Measurements from ENCODE around the gene ARHGAP24. TPM values are rescaled to one million over a fixed set of nuclear protein-coding genes. Genes with fewer than 3 reads are reported as not detected.

ARHGAP24 gene
- total and polyA plus RNA-seq, 12 donors = 0.72 to 53.4 (median 4.4) TPM

DNA sequence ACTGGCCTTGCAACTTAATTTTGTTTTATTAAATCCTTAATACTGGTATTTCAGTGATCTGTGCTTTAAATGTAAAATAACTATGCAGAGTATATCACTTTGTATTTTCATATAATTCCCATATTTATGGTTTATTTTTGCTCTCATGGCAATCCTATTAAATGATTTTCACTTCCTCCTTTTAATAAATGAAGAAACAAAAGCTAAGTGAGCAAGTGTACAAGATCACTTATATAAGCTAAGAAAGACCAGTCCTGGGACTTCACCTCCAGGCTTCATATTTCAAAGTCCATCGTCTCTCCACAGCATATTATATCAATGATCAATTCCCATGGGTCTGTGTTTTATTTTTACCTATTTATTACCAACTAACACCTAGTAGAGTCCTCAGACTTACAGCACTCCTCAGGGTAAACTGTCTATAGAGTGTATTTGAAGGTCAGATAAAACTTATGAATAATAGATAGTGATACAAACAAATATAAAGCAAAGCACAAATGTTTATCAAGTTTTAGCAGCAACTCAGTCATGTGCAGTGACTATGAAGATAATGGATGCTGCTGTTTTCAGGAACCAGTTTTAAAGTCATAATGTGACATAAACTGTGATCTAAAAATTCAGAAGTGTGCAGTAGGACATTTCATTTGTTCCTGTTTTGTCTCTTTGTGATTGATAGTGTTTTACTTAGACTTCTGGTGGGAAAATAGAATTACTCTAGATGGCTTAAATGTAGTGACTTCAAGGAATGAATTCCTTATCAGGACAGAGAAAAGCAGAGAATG is 56.8 kb downstream of the ARHGAP24 start:
- no peak overlapping the region for H3K27ac ChIP-seq
- no peak overlapping the region for H3K4me3 ChIP-seq
- no peaks in the 10 kb centered on the region for H3K9me3 ChIP-seq (replicated peaks in 1 of 3)
- H3K36me3 ChIP-seq (replicated peaks in 1 of 2) = no peaks in the 10 kb centered on the region
- H3K27me3 ChIP-seq = no peaks in the 10 kb centered on the region
- H3K4me1 ChIP-seq (replicated peaks in 1 of 2) = no peaks in the 10 kb centered on the region
- DNase-seq = no peak
- 72 to 96% (median 77%) methylated on average over 1 of the region's 1 CpG for WGBS, 4 donors
- TF ChIP-seq, protein P1, sequence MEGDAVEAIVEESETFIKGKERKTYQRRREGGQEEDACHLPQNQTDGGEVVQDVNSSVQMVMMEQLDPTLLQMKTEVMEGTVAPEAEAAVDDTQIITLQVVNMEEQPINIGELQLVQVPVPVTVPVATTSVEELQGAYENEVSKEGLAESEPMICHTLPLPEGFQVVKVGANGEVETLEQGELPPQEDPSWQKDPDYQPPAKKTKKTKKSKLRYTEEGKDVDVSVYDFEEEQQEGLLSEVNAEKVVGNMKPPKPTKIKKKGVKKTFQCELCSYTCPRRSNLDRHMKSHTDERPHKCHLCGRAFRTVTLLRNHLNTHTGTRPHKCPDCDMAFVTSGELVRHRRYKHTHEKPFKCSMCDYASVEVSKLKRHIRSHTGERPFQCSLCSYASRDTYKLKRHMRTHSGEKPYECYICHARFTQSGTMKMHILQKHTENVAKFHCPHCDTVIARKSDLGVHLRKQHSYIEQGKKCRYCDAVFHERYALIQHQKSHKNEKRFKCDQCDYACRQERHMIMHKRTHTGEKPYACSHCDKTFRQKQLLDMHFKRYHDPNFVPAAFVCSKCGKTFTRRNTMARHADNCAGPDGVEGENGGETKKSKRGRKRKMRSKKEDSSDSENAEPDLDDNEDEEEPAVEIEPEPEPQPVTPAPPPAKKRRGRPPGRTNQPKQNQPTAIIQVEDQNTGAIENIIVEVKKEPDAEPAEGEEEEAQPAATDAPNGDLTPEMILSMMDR (IDR thresholded peaks at IDR 0.05) = no peak
- TF ChIP-seq POLR2A (IDR thresholded peaks at IDR 0.05) = no peak
- intact Hi-C loops (cut with DNase I) = no loop called here

DNA sequence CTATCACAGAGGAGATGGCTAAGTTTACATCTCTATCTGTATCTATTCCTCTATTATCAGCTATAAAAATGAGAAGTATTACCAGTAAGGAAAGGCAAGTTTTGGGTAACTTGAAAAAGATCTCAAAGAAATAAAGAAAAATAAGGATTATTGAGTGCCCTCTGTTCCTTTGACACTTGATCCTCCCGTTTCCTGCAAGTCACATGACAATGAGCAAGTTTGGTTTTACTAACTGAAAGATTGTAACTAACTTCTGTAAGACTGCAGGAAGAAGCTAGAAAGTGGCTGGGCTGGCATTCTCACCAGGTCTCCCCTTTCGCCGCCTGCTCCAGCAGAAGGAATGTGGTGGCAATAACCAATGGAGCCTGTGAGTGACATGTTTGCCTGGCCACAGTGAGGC is 59.2 kb downstream of the ARHGAP24 start:
- no peak overlapping the region for H3K4me3 ChIP-seq
- H3K36me3 ChIP-seq (replicated peaks in 1 of 2) = no peaks in the 10 kb centered on the region
- H3K27me3 ChIP-seq = no peaks in the 10 kb centered on the region
- intact Hi-C loops (cut with DNase I) = no loop called here
- no peaks in the 10 kb centered on the region for H3K9me3 ChIP-seq (replicated peaks in 1 of 3)
- WGBS, 4 donors = 87 to 94% (median 90%) methylated on average over 3 of the region's 3 CpGs
- DNase-seq = no peak
- TF ChIP-seq, protein P1 (IDR thresholded peaks at IDR 0.05) = no peak
- no peak for TF ChIP-seq POLR2A (IDR thresholded peaks at IDR 0.05)
- no peak overlapping the region for H3K27ac ChIP-seq
- no peaks in the 10 kb centered on the region for H3K4me1 ChIP-seq (replicated peaks in 1 of 2)

DNA sequence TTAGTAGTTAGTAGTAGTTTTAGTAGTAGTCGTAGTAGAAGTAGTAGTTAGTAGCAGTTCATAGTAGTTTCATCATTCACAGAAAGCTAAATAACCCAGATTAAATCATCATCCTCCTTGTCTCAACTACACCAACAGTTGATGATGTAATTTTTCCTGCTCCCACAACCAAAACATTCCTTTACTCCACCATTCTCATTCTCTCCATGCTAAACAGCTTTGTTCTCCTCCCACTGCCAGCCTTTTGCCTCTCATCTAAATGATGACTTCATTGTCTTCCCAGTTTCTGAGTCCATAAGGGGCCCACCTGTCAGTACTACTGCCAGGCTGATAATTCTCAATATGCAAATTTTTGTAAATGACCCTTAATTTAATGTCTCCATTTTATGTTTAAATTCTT is 68.9 kb downstream of the ARHGAP24 start:
- TF ChIP-seq, protein P1 (IDR thresholded peaks at IDR 0.05) = no peak
- TF ChIP-seq POLR2A (IDR thresholded peaks at IDR 0.05) = no peak
- intact Hi-C loops (cut with DNase I) = no loop called here
- H3K36me3 ChIP-seq (replicated peaks in 1 of 2) = no peaks in the 10 kb centered on the region
- H3K4me1 ChIP-seq (replicated peaks in 1 of 2) = no peaks in the 10 kb centered on the region
- DNase-seq = no peak
- no peaks in the 10 kb centered on the region for H3K27me3 ChIP-seq
- H3K27ac ChIP-seq = no peak overlapping the region
- no peak overlapping the region for H3K4me3 ChIP-seq
- 68 to 88% (median 73%) methylated on average over 1 of the region's 1 CpG for WGBS, 4 donors
- H3K9me3 ChIP-seq (replicated peaks in 1 of 3) = no peaks in the 10 kb centered on the region

DNA sequence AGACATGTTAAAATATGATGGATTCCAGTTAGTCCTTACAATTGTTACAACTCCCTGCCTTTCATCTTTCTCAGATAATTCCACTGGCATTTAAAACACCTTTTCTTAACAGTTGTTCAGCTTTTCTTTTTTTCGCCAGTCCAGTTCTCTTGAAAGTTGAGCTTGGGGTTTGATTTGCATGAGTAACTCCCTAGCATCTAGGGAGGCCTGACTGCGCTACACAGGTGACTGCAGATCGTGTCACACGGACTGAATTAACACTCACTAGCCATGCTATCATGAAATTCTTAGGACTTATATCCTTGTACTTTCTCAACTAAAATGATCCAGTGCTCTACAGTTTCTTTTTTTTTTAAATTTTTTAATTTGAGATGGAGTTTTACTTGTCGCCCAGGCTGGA is 69.8 kb downstream of the ARHGAP24 start:
- H3K27ac ChIP-seq = no peak overlapping the region
- H3K36me3 ChIP-seq (replicated peaks in 1 of 2) = no peaks in the 10 kb centered on the region
- no peaks in the 10 kb centered on the region for H3K4me1 ChIP-seq (replicated peaks in 1 of 2)
- no peaks in the 10 kb centered on the region for H3K9me3 ChIP-seq (replicated peaks in 1 of 3)
- 77 to 94% (median 88%) methylated on average over 5 of the region's 5 CpGs for WGBS, 4 donors
- no peak for DNase-seq
- no peak overlapping the region for H3K4me3 ChIP-seq
- intact Hi-C loops (cut with DNase I) = no loop called here
- TF ChIP-seq, protein P1 (IDR thresholded peaks at IDR 0.05) = no peak
- TF ChIP-seq POLR2A (IDR thresholded peaks at IDR 0.05) = no peak
- no peaks in the 10 kb centered on the region for H3K27me3 ChIP-seq
